Lung (tissue), 12 donors: ENCODE results near the gene EPAS1. TPM values are rescaled to one million over a fixed set of nuclear protein-coding genes. Genes with fewer than 3 reads are reported as not detected.

Source experiments
- ATAC-seq: fragments of 200-7000 bp; cut with Tn5 transposase; one replicate; pipeline ENCODE4 v1.9.1; 2020; ENCODE audit warnings: moderate number of reproducible peaks; ENCODE audit not compliant: insufficient read depth, low FRiP score
- DNase-seq, 3 donors: peaks; one replicate each; pipeline ENCODE4 v3.0.0-alpha.2; 2013 to 2017
- H3K27ac ChIP-seq, 2 donors: one replicate each; pipeline ENCODE4 v1.5.1; 2013; ENCODE audit warnings: mild to moderate bottlenecking in 2 of 2, moderate library complexity in 2 of 2, control low read depth in 1 of 2, inconsistent platforms in 1 of 2, low read depth in 1 of 2, low read length in 1 of 2
- H3K27me3 ChIP-seq, 3 donors: one replicate each; pipeline ENCODE4 v1.5.1; 2013; ENCODE audit warnings: low read length in 2 of 3; ENCODE audit not compliant: control insufficient read depth in 3 of 3, insufficient read depth in 3 of 3
- H3K36me3 ChIP-seq, 4 donors: one replicate each; pipeline ENCODE4 v1.5.1; 2013; ENCODE audit warnings: low read length in 4 of 4, mild to moderate bottlenecking in 1 of 4, moderate library complexity in 1 of 4; ENCODE audit not compliant: control insufficient read depth in 4 of 4, insufficient read depth in 4 of 4
- H3K4me1 ChIP-seq, 5 donors: one replicate each; pipeline ENCODE4 v1.5.1; 2013; ENCODE audit warnings: low read length in 5 of 5, mild to moderate bottlenecking in 2 of 5, moderate library complexity in 1 of 5; ENCODE audit not compliant: control insufficient read depth in 5 of 5, insufficient read depth in 5 of 5
- H3K4me3 ChIP-seq: one replicate; pipeline ENCODE4 v1.5.1; 2013; ENCODE audit warnings: mild to moderate bottlenecking, control low read depth, moderate library complexity
- H3K9ac ChIP-seq, 2 donors: one replicate each; pipeline ENCODE4 v1.5.1; 2013; ENCODE audit warnings: low read length in 2 of 2, control low read depth in 1 of 2; ENCODE audit not compliant: insufficient read depth in 1 of 2
- H3K9me3 ChIP-seq, 4 donors: one replicate each; pipeline ENCODE4 v1.5.1; 2013; ENCODE audit warnings: low read length in 3 of 4, mild to moderate bottlenecking in 1 of 4, moderate library complexity in 1 of 4; ENCODE audit not compliant: control insufficient read depth in 4 of 4, insufficient read depth in 3 of 4
- CTCF ChIP-seq: IDR thresholded peaks from 2 replicates; pipeline ENCODE4 v1.5.1; 2012; ENCODE audit warnings: mild to moderate bottlenecking; ENCODE audit errors: control extremely low read depth, extremely low read depth
- WGBS, 2 donors: extraction: QIAGEN DNeasy Blood & Tissue Kit; methylation state at CpG; one replicate each; pipeline ENCODE4 v1.1.7; 2013; 5-methylcytosine and 5-hydroxymethylcytosine counted together
- polyA plus RNA-seq, 2 donors: library from polyadenylated mRNA; stranded (reverse); fragments of 200-250 nt; gene quantifications; one replicate each; pipeline ENCODE4 v1.2.1, GENCODE V29; 2013
- total RNA-seq, 2 donors: library from RNA; depleted of rRNA in 1 of 2; stranded (reverse); fragments of >200 nt in 1 of 2; gene quantifications; one replicate each; pipeline ENCODE4 v1.2.1, GENCODE V29; 2014 to 2021
- donor health status: control.
- donor health status: control.
- donor health status: Bipolar disorder and iron deficiency.
- donor health status: healthy.
- donor health status: DM: yes; HTN: yes; CAD: no.

Gene EPAS1
- total and polyA plus RNA-seq, 4 donors = 233 to 1,051 (median 381) TPM

GRCh38 chr2:46259777-46260168 is 37.4 kb upstream of the EPAS1 start:
- no peak overlapping the region for H3K4me3 ChIP-seq
- peak overlapping the region in 1 of 2 donors; percentile 26 for H3K27ac ChIP-seq
- H3K9me3 ChIP-seq = no peaks in the 10 kb centered on the region
- WGBS, 2 donors = 2 to 71% methylated on average over 1 of the region's 1 CpG
- ATAC-seq (no peak), DNase-seq (peak in 1 of 3 donors; percentile 47)
- H3K27me3 ChIP-seq = no peaks in the 10 kb centered on the region
- no peak overlapping the region for H3K9ac ChIP-seq
- TF ChIP-seq CTCF = no peak
- no peaks in the 10 kb centered on the region for H3K36me3 ChIP-seq
- H3K4me1 ChIP-seq = peaks cover 0 to 24% (median 8%) of the 10 kb centered on the region in 5 donors

GRCh38 chr2:46260305-46260704 is 36.9 kb upstream of the EPAS1 start:
- Histone ChIP-seq H3K27me3 (no peaks in the 10 kb centered on the region), H3K4me1 (peaks cover 0 to 24% (median 8%) of the 10 kb centered on the region in 5 donors), H3K27ac (no peak overlapping the region), H3K4me3 (no peak overlapping the region), H3K36me3 (no peaks in the 10 kb centered on the region), H3K9ac (no peak overlapping the region), H3K9me3 (no peaks in the 10 kb centered on the region)
- no peak for TF ChIP-seq CTCF
- DNase-seq = no peak
- 37 to 71% methylated on average over 4 of the region's 4 CpGs for WGBS, 2 donors
- no peak for ATAC-seq

DNA sequence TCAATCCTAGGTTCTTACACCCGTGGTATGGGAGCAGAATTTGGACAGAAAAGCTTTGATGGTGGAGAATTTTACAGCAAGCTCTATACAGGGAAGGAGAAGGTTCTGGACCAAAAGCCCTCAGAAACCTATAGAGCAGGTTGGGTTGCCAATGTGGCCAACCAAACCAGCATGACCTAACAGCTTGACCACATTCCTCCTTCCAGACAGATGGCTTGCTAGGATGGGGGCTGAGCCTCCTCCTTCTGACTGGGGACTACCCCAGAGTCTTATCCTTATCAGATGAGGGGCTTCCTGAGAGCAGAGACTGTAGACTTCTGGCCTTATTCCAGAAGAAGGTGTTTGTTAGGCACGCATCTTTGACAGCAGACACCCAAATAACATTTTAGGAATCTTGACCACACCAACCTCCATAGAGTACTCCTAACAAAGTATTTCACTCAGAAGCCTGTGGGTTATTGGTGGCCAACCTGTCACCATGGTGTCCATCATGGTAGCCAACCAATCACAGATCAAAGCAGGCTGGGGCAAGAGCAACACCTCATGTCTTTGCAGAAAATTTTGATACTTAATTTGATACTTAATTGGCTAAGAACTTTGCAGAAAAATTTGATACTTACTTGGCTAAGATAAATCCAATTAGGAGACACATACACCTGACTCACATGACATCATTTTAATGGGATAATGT is 34.8 kb upstream of the EPAS1 start:
- Histone ChIP-seq H3K27me3 (no peaks in the 10 kb centered on the region), H3K9ac (no peak overlapping the region), H3K4me3 (no peak overlapping the region), H3K9me3 (no peaks in the 10 kb centered on the region), H3K4me1 (peaks cover 0 to 23% (median 5%) of the 10 kb centered on the region in 5 donors), H3K27ac (no peak overlapping the region), H3K36me3 (no peaks in the 10 kb centered on the region)
- WGBS, 2 donors = 78 to 84% methylated on average over 2 of the region's 2 CpGs
- DNase-seq (no peak), ATAC-seq (no peak)
- no peak for TF ChIP-seq CTCF

GRCh38 chr2:46263347-46263746 is 33.9 kb upstream of the EPAS1 start:
- no peak for TF ChIP-seq CTCF
- DNase-seq = no peak
- H3K27me3 ChIP-seq = no peaks in the 10 kb centered on the region
- no peak overlapping the region for H3K27ac ChIP-seq
- no peak overlapping the region for H3K4me3 ChIP-seq
- ATAC-seq = no peak
- no peaks in the 10 kb centered on the region for H3K9me3 ChIP-seq
- WGBS, 2 donors = 93 to 95% methylated on average over 1 of the region's 1 CpG
- H3K9ac ChIP-seq = no peak overlapping the region
- H3K4me1 ChIP-seq = peaks cover 2 to 27% (median 8%) of the 10 kb centered on the region in 5 donors
- H3K36me3 ChIP-seq = no peaks in the 10 kb centered on the region
